ENCODE measurements around the gene MARCHF2. TPM values are rescaled to one million over a fixed set of nuclear protein-coding genes. Genes with fewer than 3 reads are reported as not detected.

MARCHF2 gene
- total and polyA plus RNA-seq, 4 donors: 26.7 to 81.5 (median 47.8) TPM

- peaks cover 0 to 18% (median 11%) of the 10 kb centered on the region in 4 donors for H3K36me3 ChIP-seq (ENCODE audit: control insufficient read depth in 4 of 4, insufficient read depth in 4 of 4, low read length in 4 of 4)
- WGBS, 2 donors: 57 to 77% methylated on average over 7 of the region's 7 CpGs
- H3K27me3 ChIP-seq (ENCODE audit: control insufficient read depth in 3 of 3, insufficient read depth in 3 of 3, low read length in 2 of 3): no peaks in the 10 kb centered on the region
- H3K4me1 ChIP-seq (ENCODE audit: control insufficient read depth in 5 of 5, insufficient read depth in 5 of 5, low read length in 5 of 5): peaks cover 5 to 30% (median 12%) of the 10 kb centered on the region in 5 donors
- no peak for DNase-seq
- no peak overlapping the region for H3K9ac ChIP-seq (ENCODE audit: insufficient read depth in 1 of 2, low read length in 2 of 2)
- no peak overlapping the region for H3K27ac ChIP-seq (ENCODE audit: low read depth in 1 of 2, low read length in 1 of 2)
- no peak overlapping the region for H3K4me3 ChIP-seq
- TF ChIP-seq CTCF (IDR thresholded peaks at IDR 0.05; ENCODE audit: control extremely low read depth, extremely low read depth): no peak
- ATAC-seq (ENCODE audit: insufficient read depth, low FRiP score): no peak
- no peaks in the 10 kb centered on the region for H3K9me3 ChIP-seq (ENCODE audit: control insufficient read depth in 4 of 4, insufficient read depth in 3 of 4, low read length in 3 of 4)
Measured at GRCh38 chr19:8397271-8397670, 15.8 kb upstream of the MARCHF2 start.

- H3K4me1 ChIP-seq (ENCODE audit: control insufficient read depth in 5 of 5, insufficient read depth in 5 of 5, low read length in 5 of 5): peaks cover 5 to 29% (median 10%) of the 10 kb centered on the region in 5 donors
- peaks cover 0 to 21% (median 14%) of the 10 kb centered on the region in 4 donors for H3K36me3 ChIP-seq (ENCODE audit: control insufficient read depth in 4 of 4, insufficient read depth in 4 of 4, low read length in 4 of 4)
- TF ChIP-seq CTCF (IDR thresholded peaks at IDR 0.05; ENCODE audit: control extremely low read depth, extremely low read depth): no peak
- ATAC-seq (ENCODE audit: insufficient read depth, low FRiP score) (no peak), DNase-seq (no peak)
- no peak overlapping the region for H3K27ac ChIP-seq (ENCODE audit: low read depth in 1 of 2, low read length in 1 of 2)
- no peaks in the 10 kb centered on the region for H3K27me3 ChIP-seq (ENCODE audit: control insufficient read depth in 3 of 3, insufficient read depth in 3 of 3, low read length in 2 of 3)
- no peak overlapping the region for H3K9ac ChIP-seq (ENCODE audit: insufficient read depth in 1 of 2, low read length in 2 of 2)
- H3K4me3 ChIP-seq: no peak overlapping the region
- WGBS, 2 donors: 84 to 92% methylated on average over 10 of the region's 10 CpGs
- H3K9me3 ChIP-seq (ENCODE audit: control insufficient read depth in 4 of 4, insufficient read depth in 3 of 4, low read length in 3 of 4): no peaks in the 10 kb centered on the region
Measured at GRCh38 chr19:8397746-8398310, 15.3 kb upstream of the MARCHF2 start.

GRCh38 chr19:8398311-8398771 is 14.8 kb upstream of the MARCHF2 start:
- Histone ChIP-seq H3K9ac (ENCODE audit: insufficient read depth in 1 of 2, low read length in 2 of 2) (no peak overlapping the region), H3K27me3 (ENCODE audit: control insufficient read depth in 3 of 3, insufficient read depth in 3 of 3, low read length in 2 of 3) (no peaks in the 10 kb centered on the region), H3K4me1 (ENCODE audit: control insufficient read depth in 5 of 5, insufficient read depth in 5 of 5, low read length in 5 of 5) (peaks cover 5 to 25% (median 8%) of the 10 kb centered on the region in 5 donors), H3K9me3 (ENCODE audit: control insufficient read depth in 4 of 4, insufficient read depth in 3 of 4, low read length in 3 of 4) (no peaks in the 10 kb centered on the region), H3K4me3 (no peak overlapping the region), H3K36me3 (ENCODE audit: control insufficient read depth in 4 of 4, insufficient read depth in 4 of 4, low read length in 4 of 4) (peaks cover 0 to 24% (median 16%) of the 10 kb centered on the region in 4 donors), H3K27ac (ENCODE audit: low read depth in 1 of 2, low read length in 1 of 2) (no peak overlapping the region)
- DNase-seq: no peak
- WGBS, 2 donors: 55 to 82% methylated on average over 9 of the region's 9 CpGs
- no peak for TF ChIP-seq CTCF (IDR thresholded peaks at IDR 0.05; ENCODE audit: control extremely low read depth, extremely low read depth)
- ATAC-seq (ENCODE audit: insufficient read depth, low FRiP score): no peak

Measured in lung (tissue), 12 donors.